NOMO-1 treated with DMSO at 0.1 percent for 48 hours (cell line): ENCODE data around the gene GTF2F2.

Experiments
- DNase-seq: peaks from one replicate; lab custom pipeline; 2025; ENCODE audit not compliant: unreplicated experiment; lab: John Stamatoyannopoulos, UW

The GTF2F2 gene

GRCh38 chr13:45209229-45209628 is 88.9 kb downstream of the GTF2F2 start:
- DNase-seq = peak; percentile 16

GRCh38 chr13:45215392-45216077 is 95.2 kb downstream of the GTF2F2 start:
- no peak for DNase-seq

- no peak for DNase-seq
Measured at GRCh38 chr13:45216193-45216592, 95.9 kb downstream of the GTF2F2 start.

GRCh38 chr13:45218689-45219088 is 98.4 kb downstream of the GTF2F2 start:
- no peak for DNase-seq

GRCh38 chr13:45219123-45219891 is 99.0 kb downstream of the GTF2F2 start:
- DNase-seq = no peak

GRCh38 chr13:45219938-45220375 is 99.6 kb downstream of the GTF2F2 start:
- DNase-seq = peak; percentile 86

- no peak for DNase-seq
Measured at GRCh38 chr13:45220403-45220802, 100.1 kb downstream of the GTF2F2 start.

GRCh38 chr13:45222516-45222915 is 102.2 kb downstream of the GTF2F2 start:
- DNase-seq = no peak

GRCh38 chr13:45222919-45223318 is 102.6 kb downstream of the GTF2F2 start:
- DNase-seq = no peak

- DNase-seq = no peak
Measured at GRCh38 chr13:45224176-45224575, 103.9 kb downstream of the GTF2F2 start.

GRCh38 chr13:45225370-45225769 is 105.1 kb downstream of the GTF2F2 start:
- DNase-seq = no peak

- peak; percentile 38 for DNase-seq
Measured at GRCh38 chr13:45226024-45226423, 105.7 kb downstream of the GTF2F2 start.

- no peak for DNase-seq
Measured at GRCh38 chr13:45228002-45228401, 107.7 kb downstream of the GTF2F2 start.

GRCh38 chr13:45229172-45229571 is 108.9 kb downstream of the GTF2F2 start:
- DNase-seq = no peak

GRCh38 chr13:45231305-45231704 is 111.0 kb downstream of the GTF2F2 start:
- DNase-seq = no peak

- no peak for DNase-seq
Measured at GRCh38 chr13:45231722-45232121, 111.4 kb downstream of the GTF2F2 start.

- no peak for DNase-seq
Measured at GRCh38 chr13:45232591-45232990, 112.3 kb downstream of the GTF2F2 start.

- DNase-seq = no peak
Measured at GRCh38 chr13:45238945-45239795, 118.9 kb downstream of the GTF2F2 start.

GRCh38 chr13:45240143-45240542 is 119.8 kb downstream of the GTF2F2 start:
- no peak for DNase-seq

GRCh38 chr13:45242070-45242469 is 121.8 kb downstream of the GTF2F2 start:
- no peak for DNase-seq

- DNase-seq = no peak
Measured at GRCh38 chr13:45242524-45242923, 122.2 kb downstream of the GTF2F2 start.

GRCh38 chr13:45243077-45243476 is 122.8 kb downstream of the GTF2F2 start:
- DNase-seq = no peak
